Measurements from ENCODE around the gene FLT4. TPM values are rescaled to one million over a fixed set of nuclear protein-coding genes. Genes with fewer than 3 reads are reported as not detected.

The FLT4 gene
- total RNA-seq, 1 experiment from 2014 or later = not detected

DNA sequence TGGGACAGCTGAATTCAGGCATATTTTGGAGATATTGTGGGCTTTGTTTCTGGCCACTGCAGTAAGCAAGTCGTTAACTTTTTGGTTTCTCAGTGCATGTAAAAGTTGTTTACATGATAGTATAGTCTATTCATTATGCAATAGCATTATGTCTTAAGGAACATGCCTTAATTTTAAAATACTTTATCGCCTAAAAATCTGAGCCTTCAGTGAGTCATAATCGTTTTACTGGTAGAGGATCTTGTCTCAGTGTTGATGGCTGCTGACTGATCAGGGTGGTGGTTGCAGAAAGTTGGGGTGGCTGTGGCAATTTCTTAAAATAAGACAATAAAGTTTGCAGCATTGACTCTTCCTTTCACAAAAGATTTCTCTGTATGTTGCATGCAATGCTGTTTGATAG is 63.2 kb downstream of the FLT4 start:
- Histone ChIP-seq H3K79me2 (ENCODE audit: low read length) (no peaks in the 10 kb centered on the region), H2AFZ (ENCODE audit: low read length) (no peak overlapping the region), H3K27ac (ENCODE audit: low read length) (no peak overlapping the region), H3K4me2 (ENCODE audit: low read length) (no peak overlapping the region), H3K4me1 (ENCODE audit: insufficient read depth, low read length) (no peaks in the 10 kb centered on the region), H3K27me3 (ENCODE audit: low read length) (peaks cover 19% of the 10 kb centered on the region), H3K9me2 (replicated peaks; ENCODE audit: low read length) (no peaks in the 10 kb centered on the region), H3K9ac (ENCODE audit: low read length) (no peak overlapping the region), H3K36me3 (ENCODE audit: low read depth, low read length) (no peaks in the 10 kb centered on the region), H3K4me3 (ENCODE audit: low read length) (no peak overlapping the region), H3F3A (ENCODE audit: low read length, unreplicated experiment) (no peaks in the 10 kb centered on the region), H3K9me3 (ENCODE audit: low read length) (no peaks in the 10 kb centered on the region), H4K20me1 (ENCODE audit: low read length) (no peaks in the 10 kb centered on the region)
- ChIA-PET CTCF (no interaction called here), POLR2A (ENCODE audit: unreplicated experiment) (no interaction called here)
- TF ChIP-seq EZH2 (IDR thresholded peaks at IDR 0.05; ENCODE audit: low read length, unreplicated experiment) = no peak
- TF ChIP-seq, protein P1, sequence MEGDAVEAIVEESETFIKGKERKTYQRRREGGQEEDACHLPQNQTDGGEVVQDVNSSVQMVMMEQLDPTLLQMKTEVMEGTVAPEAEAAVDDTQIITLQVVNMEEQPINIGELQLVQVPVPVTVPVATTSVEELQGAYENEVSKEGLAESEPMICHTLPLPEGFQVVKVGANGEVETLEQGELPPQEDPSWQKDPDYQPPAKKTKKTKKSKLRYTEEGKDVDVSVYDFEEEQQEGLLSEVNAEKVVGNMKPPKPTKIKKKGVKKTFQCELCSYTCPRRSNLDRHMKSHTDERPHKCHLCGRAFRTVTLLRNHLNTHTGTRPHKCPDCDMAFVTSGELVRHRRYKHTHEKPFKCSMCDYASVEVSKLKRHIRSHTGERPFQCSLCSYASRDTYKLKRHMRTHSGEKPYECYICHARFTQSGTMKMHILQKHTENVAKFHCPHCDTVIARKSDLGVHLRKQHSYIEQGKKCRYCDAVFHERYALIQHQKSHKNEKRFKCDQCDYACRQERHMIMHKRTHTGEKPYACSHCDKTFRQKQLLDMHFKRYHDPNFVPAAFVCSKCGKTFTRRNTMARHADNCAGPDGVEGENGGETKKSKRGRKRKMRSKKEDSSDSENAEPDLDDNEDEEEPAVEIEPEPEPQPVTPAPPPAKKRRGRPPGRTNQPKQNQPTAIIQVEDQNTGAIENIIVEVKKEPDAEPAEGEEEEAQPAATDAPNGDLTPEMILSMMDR (conservative IDR thresholded peaks at IDR 0.05; ENCODE audit: low read depth, low read length) = no peak
- no peak for TF ChIP-seq EZH2phosphoT487 (IDR thresholded peaks at IDR 0.05; ENCODE audit: borderline replicate concordance, low read length)
- BruUV-seq (replicated peaks) = no TSS peak
- ATAC-seq = no peak
- intact Hi-C loops (cut with micrococcal nuclease) = no loop called here
- no peak for DNase-seq

DNA sequence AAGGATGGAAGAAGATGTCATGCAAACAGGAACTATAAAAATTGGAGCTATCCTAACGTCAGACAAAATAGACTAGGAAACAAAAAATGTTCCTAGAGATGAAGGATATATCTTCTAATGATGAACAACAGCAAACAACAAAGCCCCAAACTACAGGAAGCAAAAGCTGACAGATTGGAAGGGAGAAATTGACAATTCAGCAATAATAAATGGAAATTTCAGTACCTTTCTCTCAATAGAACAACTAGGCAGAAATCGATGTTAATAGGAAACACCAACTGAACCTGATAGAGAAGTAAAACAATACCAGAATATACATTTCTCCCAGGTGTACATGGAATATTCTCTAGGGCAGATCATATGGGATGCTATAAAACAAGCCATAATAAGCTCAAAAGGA is 65.7 kb downstream of the FLT4 start:
- no peaks in the 10 kb centered on the region for H3K27me3 ChIP-seq (ENCODE audit: low read length)
- intact Hi-C loops (cut with micrococcal nuclease) = no loop called here
- BruUV-seq (replicated peaks) = no TSS peak
- H3K4me1 ChIP-seq (ENCODE audit: insufficient read depth, low read length) = no peaks in the 10 kb centered on the region
- DNase-seq = no peak
- H2AFZ ChIP-seq (ENCODE audit: low read length) = no peak overlapping the region
- TF ChIP-seq EZH2phosphoT487 (IDR thresholded peaks at IDR 0.05; ENCODE audit: borderline replicate concordance, low read length) (no peak), EZH2 (IDR thresholded peaks at IDR 0.05; ENCODE audit: low read length, unreplicated experiment) (no peak)
- TF ChIP-seq, protein P1 (conservative IDR thresholded peaks at IDR 0.05; ENCODE audit: low read depth, low read length) = no peak
- no peak overlapping the region for H3K4me3 ChIP-seq (ENCODE audit: low read length)
- no peak overlapping the region for H3K9ac ChIP-seq (ENCODE audit: low read length)
- H3K36me3 ChIP-seq (ENCODE audit: low read depth, low read length) = no peaks in the 10 kb centered on the region
- ChIA-PET CTCF (no interaction called here), POLR2A (ENCODE audit: unreplicated experiment) (no interaction called here)
- H3K9me2 ChIP-seq (replicated peaks; ENCODE audit: low read length) = no peaks in the 10 kb centered on the region
- no peaks in the 10 kb centered on the region for H3K79me2 ChIP-seq (ENCODE audit: low read length)
- no peaks in the 10 kb centered on the region for H3K9me3 ChIP-seq (ENCODE audit: low read length)
- no peak overlapping the region for H3K4me2 ChIP-seq (ENCODE audit: low read length)
- H4K20me1 ChIP-seq (ENCODE audit: low read length) = no peaks in the 10 kb centered on the region
- no peak for ATAC-seq
- no peaks in the 10 kb centered on the region for H3F3A ChIP-seq (ENCODE audit: low read length, unreplicated experiment)
- no peak overlapping the region for H3K27ac ChIP-seq (ENCODE audit: low read length)

DNA sequence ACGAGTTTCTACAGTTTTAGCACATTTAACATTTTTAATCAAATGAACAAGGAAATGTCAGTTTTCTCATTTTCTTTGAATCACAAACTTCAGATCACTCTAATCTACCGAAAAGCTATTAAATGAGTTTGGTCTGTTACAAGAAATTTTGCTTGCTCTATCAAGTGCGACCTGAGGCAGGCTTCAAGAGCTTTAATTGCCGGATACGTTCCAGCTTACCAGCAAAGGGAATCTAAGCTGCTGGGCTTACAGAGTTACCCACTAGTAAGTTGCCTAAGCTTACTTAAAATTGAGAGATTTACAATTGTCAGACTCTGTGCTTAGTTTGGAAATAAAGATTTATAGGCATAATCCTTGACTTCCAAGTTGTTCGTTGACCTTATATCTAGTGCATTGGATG is 68.7 kb downstream of the FLT4 start:
- no peaks in the 10 kb centered on the region for H3K9me2 ChIP-seq (replicated peaks; ENCODE audit: low read length)
- no peak overlapping the region for H3K9ac ChIP-seq (ENCODE audit: low read length)
- no peaks in the 10 kb centered on the region for H3K9me3 ChIP-seq (ENCODE audit: low read length)
- no peaks in the 10 kb centered on the region for H3K36me3 ChIP-seq (ENCODE audit: low read depth, low read length)
- no peak overlapping the region for H3K4me3 ChIP-seq (ENCODE audit: low read length)
- no peaks in the 10 kb centered on the region for H3F3A ChIP-seq (ENCODE audit: low read length, unreplicated experiment)
- TF ChIP-seq, protein P1 (conservative IDR thresholded peaks at IDR 0.05; ENCODE audit: low read depth, low read length) = no peak
- TF ChIP-seq EZH2phosphoT487 (IDR thresholded peaks at IDR 0.05; ENCODE audit: borderline replicate concordance, low read length) (no peak), EZH2 (IDR thresholded peaks at IDR 0.05; ENCODE audit: low read length, unreplicated experiment) (no peak)
- H2AFZ ChIP-seq (ENCODE audit: low read length) = no peak overlapping the region
- no peak overlapping the region for H3K27ac ChIP-seq (ENCODE audit: low read length)
- DNase-seq (no peak), ATAC-seq (no peak)
- no peaks in the 10 kb centered on the region for H4K20me1 ChIP-seq (ENCODE audit: low read length)
- CTCF ChIA-PET = no interaction called here
- POLR2A ChIA-PET (ENCODE audit: unreplicated experiment) = no interaction called here
- H3K79me2 ChIP-seq (ENCODE audit: low read length) = no peaks in the 10 kb centered on the region
- no peaks in the 10 kb centered on the region for H3K4me1 ChIP-seq (ENCODE audit: insufficient read depth, low read length)
- no TSS peak for BruUV-seq (replicated peaks)
- H3K27me3 ChIP-seq (ENCODE audit: low read length) = no peaks in the 10 kb centered on the region
- no peak overlapping the region for H3K4me2 ChIP-seq (ENCODE audit: low read length)
- intact Hi-C loops (cut with micrococcal nuclease) = no loop called here

All from PC-3 (cell line).